Adrenal gland (tissue), 12 donors: ENCODE measurements around the gene ZNF638. TPM values are rescaled to one million over a fixed set of nuclear protein-coding genes. Genes with fewer than 3 reads are reported as not detected.
"Not testable (repeated sequence)": the region's sequence is repeated elsewhere in the genome, so short reads cannot be mapped to it uniquely, and the experiment has no call there.

Source experiments
- DNase-seq, 7 donors: peaks; one replicate each; pipeline ENCODE4 v3.0.0-alpha.2; 2019 to 2020
- H3K27ac ChIP-seq, 5 donors: fragments of 200-600 bp; sonication (generic) in 4 of 5; 1 replicate in 3 of 5; 2 replicates in 2 of 5; pipeline versions ENCODE4 v1.5.1 to v1.8.0; 2016 to 2020; ENCODE audit warnings: mild to moderate bottlenecking in 1 of 5
- H3K27me3 ChIP-seq: fragments of 200-600 bp; 2 replicates; pipeline ENCODE4 v1.8.0; 2021
- H3K36me3 ChIP-seq, 2 donors: fragments of 200-600 bp; replicated peaks in 1 of 2; 1 replicate in 1 of 2; 2 replicates in 1 of 2; pipeline versions ENCODE4 v1.5.1 to v1.8.0; 2018 to 2022
- H3K4me1 ChIP-seq, 2 donors: fragments of 200-600 bp; replicated peaks in 1 of 2; 1 replicate in 1 of 2; 2 replicates in 1 of 2; pipeline versions ENCODE4 v1.5.1 to v1.8.0; 2018 to 2021
- H3K4me3 ChIP-seq, 4 donors: fragments of 200-600 bp; sonication (generic) in 3 of 4; one replicate each; pipeline ENCODE4 v1.5.1; 2016 to 2018
- H3K9me3 ChIP-seq, 3 donors: fragments of 200-600 bp; sonication (generic) in 1 of 3; replicated peaks in 1 of 3; 1 replicate in 2 of 3; 2 replicates in 1 of 3; pipeline versions ENCODE4 v1.5.1 to v1.8.0; 2016 to 2021
- CTCF ChIP-seq, 6 experiments: fragments of 450-650 bp in 4 of 6; fragments of 200-600 bp in 2 of 6; sonication (generic) in 1 of 6; IDR thresholded peaks; 1 replicate in 5 of 6; 2 replicates in 1 of 6; pipeline versions ENCODE4 v1.5.1 to v1.8.0; 2016 to 2021; ENCODE audit warnings: antibody characterized with exemption in 6 of 6, mild to moderate bottlenecking in 2 of 6, moderate library complexity in 1 of 6
- POLR2A ChIP-seq, 2 donors: fragments of 450-650 bp; IDR thresholded peaks; one replicate each; pipeline ENCODE4 v1.6.1; 2017; ENCODE audit warnings: antibody characterized with exemption in 2 of 2, mild to moderate bottlenecking in 2 of 2, moderate library complexity in 1 of 2
- WGBS, 4 donors: extraction: QIAGEN DNeasy Blood & Tissue Kit in 2 of 4; methylation state at CpG; one replicate each; pipeline versions ENCODE4 v1.1.5 to v1.1.7; 2013 to 2017; 5-methylcytosine and 5-hydroxymethylcytosine counted together
- intact Hi-C, 2 donors: fragments of 100-400 bp; cut with DNase I; formaldehyde crosslinking; loops; one replicate each; pipeline versions ENCODE4 v1.14.1 to v1.15.0; 2022 to 2023
- polyA plus RNA-seq, 3 donors: library from polyadenylated mRNA; stranded (reverse); fragments of 200-250 nt in 2 of 3; fragments of 350-450 nt in 1 of 3; fragmentation: Illumina TruSeq in 1 of 3; extraction: RNeasy Lipid Tissue Mini Kit (QIAGEN cat#74804) in 1 of 3; gene quantifications; one replicate each; pipeline ENCODE4 v1.2.3, GENCODE V29; 2013 to 2014
- total RNA-seq, 9 donors: library from RNA; depleted of rRNA in 4 of 9; stranded (reverse); fragments of >200 nt in 4 of 9; fragments of 120-200 nt in 1 of 9; fragmentation: NEBNext Ultra II Directional in 1 of 9; extraction: Animal tissue kit (Norgen Biotek cat#: 25700) in 1 of 9; gene quantifications; one replicate each; pipeline versions ENCODE4 v1.1.0 to v1.2.4, GENCODE V29; 2013 to 2023
- donor health status: healthy with polysubstance abuse.
- donor health status: Bipolar disorder and iron deficiency.
- donor health status: DM: yes; HTN: yes; CAD: no.
- donor health status: DM: no; HTN: no; CAD: no.
- donor health status: DM: no; HTN: no; CAD: no.
- donor health status: DM: yes; HTN: yes; CAD: no.

ZNF638 gene
- total and polyA plus RNA-seq, 12 donors: 60.1 to 525 (median 139) TPM

GRCh38 chr2:71426721-71427120 is 95.1 kb downstream of the ZNF638 start:
- intact Hi-C loops: no loop called here
- no peak for DNase-seq
- TF ChIP-seq POLR2A (IDR thresholded peaks at IDR 0.05) (no peak), CTCF (IDR thresholded peaks at IDR 0.05) (no peak)
- no peak overlapping the region for H3K4me3 ChIP-seq
- H3K9me3 ChIP-seq: no peaks in the 10 kb centered on the region
- no peaks in the 10 kb centered on the region for H3K27me3 ChIP-seq
- H3K36me3 ChIP-seq: peaks cover 0 to 54% of the 10 kb centered on the region in 2 donors
- peaks cover 6 to 8% of the 10 kb centered on the region in 2 donors for H3K4me1 ChIP-seq
- H3K27ac ChIP-seq: no peak overlapping the region
- WGBS, 4 donors: 87 to 94% (median 92%) methylated on average over 2 of the region's 2 CpGs

- intact Hi-C loops: no loop called here
- Histone ChIP-seq H3K27ac (no peak overlapping the region), H3K4me3 (no peak overlapping the region), H3K4me1 (peaks cover 6 to 8% of the 10 kb centered on the region in 2 donors), H3K27me3 (no peaks in the 10 kb centered on the region), H3K36me3 (peaks cover 0 to 66% of the 10 kb centered on the region in 2 donors), H3K9me3 (no peaks in the 10 kb centered on the region)
- TF ChIP-seq CTCF (IDR thresholded peaks at IDR 0.05): no peak
- TF ChIP-seq POLR2A (IDR thresholded peaks at IDR 0.05): no peak
- DNase-seq: no peak
- 94 to 98% (median 96%) methylated on average over 3 of the region's 3 CpGs for WGBS, 4 donors
These were observed 97.1 kb downstream of the ZNF638 start for GRCh38 chr2:71428472-71429383.

GRCh38 chr2:71445142-71445541 is 113.6 kb downstream of the ZNF638 start:
- H3K27ac ChIP-seq, H3K36me3 ChIP-seq, H3K4me1 ChIP-seq, H3K4me3 ChIP-seq, H3K9me3 ChIP-seq, intact Hi-C loops, H3K27me3 ChIP-seq, DNase-seq: not testable (repeated sequence)
- 74 to 76% (median 75%) methylated on average over 5 of the region's 5 CpGs for WGBS, 4 donors

DNA sequence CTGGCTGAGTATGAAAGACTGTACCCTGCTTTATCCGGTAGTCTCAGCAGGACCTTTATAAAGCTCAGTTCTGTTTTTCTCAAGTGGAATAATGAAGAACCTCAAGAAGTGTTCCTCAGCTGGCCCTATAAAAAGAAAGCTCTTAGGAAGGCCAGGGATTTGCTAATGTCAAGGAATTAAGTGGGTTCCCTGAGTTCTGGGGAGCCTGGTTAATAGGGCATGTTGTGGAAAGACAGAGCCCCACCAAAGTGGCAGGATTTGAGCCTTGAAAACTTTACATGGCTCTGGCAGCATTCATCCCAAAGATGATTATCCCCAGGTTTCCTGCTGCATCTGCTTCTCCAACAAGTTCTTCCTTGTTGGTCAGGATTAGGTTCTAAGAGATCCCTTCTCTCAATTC is 114.9 kb downstream of the ZNF638 start:
- Histone ChIP-seq H3K27me3 (no peaks in the 10 kb centered on the region), H3K9me3 (no peaks in the 10 kb centered on the region), H3K4me1 (no peaks in the 10 kb centered on the region), H3K4me3 (no peak overlapping the region), H3K36me3 (no peaks in the 10 kb centered on the region), H3K27ac (no peak overlapping the region)
- TF ChIP-seq CTCF (IDR thresholded peaks at IDR 0.05) (no peak), POLR2A (IDR thresholded peaks at IDR 0.05) (no peak)
- intact Hi-C loops: no loop called here
- no peak for DNase-seq
- 95 to 100% (median 97%) methylated on average over 1 of the region's 1 CpG for WGBS, 4 donors

DNA sequence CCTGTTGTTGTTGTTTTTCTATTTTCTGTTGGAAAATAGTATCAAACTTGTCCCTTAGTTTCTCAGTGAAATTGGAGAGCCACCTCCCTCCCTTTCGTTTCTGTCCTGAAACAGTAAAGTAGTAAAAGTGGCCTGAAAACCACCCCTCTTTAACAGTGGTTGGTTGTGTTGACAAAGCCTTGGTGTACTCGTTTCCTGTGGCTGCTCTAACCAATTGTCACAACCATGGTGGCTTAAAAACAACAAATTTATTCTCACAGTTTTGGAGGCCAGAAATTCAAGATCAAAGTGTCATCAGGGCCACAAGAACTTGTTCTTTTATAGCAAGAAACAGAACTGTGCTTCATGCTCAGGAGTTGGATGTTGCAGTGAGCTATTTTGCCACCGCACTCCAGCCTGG is 117.8 kb downstream of the ZNF638 start:
- 66 to 82% (median 70%) methylated on average over 3 of the region's 3 CpGs for WGBS, 4 donors
- intact Hi-C loops: no loop called here
- H3K4me1 ChIP-seq: peaks cover 14 to 19% of the 10 kb centered on the region in 2 donors
- TF ChIP-seq CTCF (IDR thresholded peaks at IDR 0.05) (no peak), POLR2A (IDR thresholded peaks at IDR 0.05) (no peak)
- peaks cover 8% of the 10 kb centered on the region for H3K27me3 ChIP-seq
- no peak overlapping the region for H3K27ac ChIP-seq
- no peak for DNase-seq
- H3K36me3 ChIP-seq: no peaks in the 10 kb centered on the region
- no peak overlapping the region for H3K4me3 ChIP-seq
- no peaks in the 10 kb centered on the region for H3K9me3 ChIP-seq
